ENCODE measurements around the gene DUSP2.
"Not testable (repeated sequence)": the region's sequence is repeated elsewhere in the genome, so short reads cannot be mapped to it uniquely, and the experiment has no call there.

The DUSP2 gene

DNA sequence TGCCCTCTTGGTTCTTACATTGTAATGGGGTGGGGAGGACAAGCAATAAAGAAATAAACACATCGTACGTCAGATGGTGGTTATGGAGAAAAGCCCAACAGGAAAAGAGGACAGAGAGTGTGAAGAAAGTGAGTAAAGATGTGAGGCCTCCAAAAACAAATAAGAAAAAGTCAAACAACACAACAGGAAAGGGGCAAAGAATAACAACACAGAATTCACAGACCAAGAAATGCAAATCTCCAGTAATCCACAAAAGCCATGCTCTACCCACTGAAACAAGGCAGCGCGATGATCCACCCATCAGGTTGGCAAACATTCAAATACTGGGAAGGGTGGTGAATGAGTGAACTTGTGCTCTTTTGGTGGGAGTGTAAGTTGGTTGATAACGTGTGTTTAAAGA lies 16.7 kb upstream of the DUSP2 start:
- no peak for DNase-seq

DNA sequence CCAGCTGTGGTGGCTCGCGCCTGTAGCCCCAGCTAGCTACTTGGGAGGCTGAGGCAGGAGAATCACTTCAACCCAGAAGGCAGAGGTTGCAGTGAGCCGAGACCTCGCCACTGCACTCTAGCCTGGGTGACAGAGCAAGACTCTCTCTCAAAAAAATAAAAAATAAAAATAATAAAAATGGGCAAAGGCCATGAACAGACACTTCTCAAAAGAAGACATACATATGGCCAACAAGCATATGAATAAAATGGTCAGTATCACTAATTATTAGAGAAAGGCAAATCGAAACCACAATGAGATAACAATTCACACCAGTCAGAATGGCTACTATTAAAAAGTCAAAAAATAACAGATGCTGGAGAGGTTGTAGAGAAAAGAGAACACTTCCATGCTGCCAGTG lies 15.1 kb upstream of the DUSP2 start:
- not testable (repeated sequence) for DNase-seq

DNA sequence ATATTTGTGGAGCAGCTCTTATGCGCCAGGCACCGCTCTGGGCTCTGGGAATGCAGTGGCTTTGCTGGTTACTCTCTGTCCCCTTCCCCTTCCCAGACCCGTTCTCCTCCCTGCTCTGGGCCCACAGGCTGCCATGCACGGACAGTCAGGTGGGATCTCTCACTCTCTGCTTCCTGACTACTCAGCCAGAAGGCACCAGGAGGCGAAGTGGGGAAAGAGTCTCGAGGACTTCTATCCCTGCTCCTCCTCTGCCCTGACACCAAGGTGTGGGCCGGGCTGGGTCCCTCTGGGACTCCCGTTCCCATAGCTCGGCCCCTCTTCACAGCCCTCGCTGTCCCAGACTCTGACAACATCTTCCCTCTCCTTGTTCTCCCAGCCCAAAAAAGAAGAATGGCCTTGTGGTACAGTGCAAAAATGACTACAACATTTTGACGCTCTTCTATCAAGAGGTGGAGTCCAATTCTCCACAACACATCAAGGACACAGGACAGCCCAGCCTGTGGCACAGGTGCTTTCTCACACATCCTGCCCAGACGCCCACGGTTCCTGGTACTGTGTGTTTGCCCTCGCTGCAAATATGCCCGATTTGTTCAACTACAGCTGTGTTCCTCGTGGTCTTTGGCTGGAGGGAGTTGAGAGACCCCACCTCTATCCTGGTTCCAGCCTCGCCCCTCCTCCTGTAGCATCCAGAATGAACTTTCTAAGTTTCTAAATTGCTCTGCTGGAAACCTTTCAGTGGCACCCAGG lies 14.0 kb upstream of the DUSP2 start:
- no peak for DNase-seq

DNA sequence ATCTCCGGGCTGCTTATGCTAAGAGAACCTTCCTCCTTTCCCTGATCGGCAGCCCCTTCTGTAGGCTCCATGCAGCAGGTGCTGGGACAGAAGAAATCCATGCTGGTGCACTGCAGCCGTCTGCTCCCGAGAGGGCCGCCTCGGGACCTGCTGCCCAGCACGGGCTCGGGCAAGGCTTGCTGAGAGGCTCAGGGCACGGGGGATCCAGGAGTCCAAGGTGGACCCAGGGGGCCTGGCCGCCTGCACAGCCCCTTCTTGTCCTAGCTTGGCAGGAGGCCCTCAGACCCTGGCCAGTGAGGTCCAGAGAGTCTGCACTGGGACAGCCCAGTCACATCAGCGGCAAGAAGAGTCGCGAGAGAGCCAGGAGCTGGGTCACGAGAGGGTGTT lies 13.3 kb upstream of the DUSP2 start:
- DNase-seq = no peak

DNA sequence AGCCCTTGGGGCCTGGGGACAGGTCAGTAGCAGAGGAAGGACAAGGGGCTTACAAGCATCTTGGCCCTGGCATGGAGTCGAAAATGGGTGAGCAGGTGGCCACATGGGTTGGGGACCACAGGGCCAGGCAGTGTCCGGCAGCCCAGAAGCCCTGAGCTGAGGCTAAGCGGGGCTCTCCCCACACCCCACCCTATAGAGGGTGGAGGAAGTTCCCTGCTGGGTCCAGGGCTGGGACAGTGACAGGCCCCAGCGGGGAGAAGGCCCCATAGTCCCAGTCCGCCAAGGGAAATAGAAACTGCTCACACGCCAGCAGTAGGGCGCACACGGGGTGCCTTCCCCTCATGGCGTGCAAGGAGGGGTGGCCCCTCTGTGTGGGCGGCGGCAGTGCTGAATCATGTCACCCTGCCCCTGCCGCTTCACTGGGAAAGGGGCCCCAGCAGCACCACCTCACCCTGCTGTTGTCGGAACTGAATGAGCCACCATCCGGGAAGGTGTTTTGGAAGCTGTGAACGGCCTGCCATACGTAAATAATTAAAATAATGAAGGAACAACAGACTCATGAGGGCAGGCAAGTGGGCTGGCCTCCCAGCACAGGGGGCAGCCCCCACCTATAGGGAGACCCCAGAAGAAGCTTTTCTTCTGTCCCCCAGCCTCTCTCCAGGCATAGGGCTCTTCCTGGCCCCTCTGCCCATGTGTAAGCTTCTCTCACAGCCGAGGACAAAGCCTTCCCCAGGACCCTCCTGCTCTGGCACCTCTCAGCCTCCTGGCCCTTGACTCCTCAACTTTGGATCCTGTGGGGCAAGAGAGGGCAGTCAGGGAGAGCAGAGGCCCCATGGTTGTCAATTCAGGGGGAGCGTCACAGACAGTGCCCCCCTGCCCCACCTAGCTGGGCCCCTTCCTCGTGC lies 12.7 kb upstream of the DUSP2 start:
- no peak for DNase-seq

DNA sequence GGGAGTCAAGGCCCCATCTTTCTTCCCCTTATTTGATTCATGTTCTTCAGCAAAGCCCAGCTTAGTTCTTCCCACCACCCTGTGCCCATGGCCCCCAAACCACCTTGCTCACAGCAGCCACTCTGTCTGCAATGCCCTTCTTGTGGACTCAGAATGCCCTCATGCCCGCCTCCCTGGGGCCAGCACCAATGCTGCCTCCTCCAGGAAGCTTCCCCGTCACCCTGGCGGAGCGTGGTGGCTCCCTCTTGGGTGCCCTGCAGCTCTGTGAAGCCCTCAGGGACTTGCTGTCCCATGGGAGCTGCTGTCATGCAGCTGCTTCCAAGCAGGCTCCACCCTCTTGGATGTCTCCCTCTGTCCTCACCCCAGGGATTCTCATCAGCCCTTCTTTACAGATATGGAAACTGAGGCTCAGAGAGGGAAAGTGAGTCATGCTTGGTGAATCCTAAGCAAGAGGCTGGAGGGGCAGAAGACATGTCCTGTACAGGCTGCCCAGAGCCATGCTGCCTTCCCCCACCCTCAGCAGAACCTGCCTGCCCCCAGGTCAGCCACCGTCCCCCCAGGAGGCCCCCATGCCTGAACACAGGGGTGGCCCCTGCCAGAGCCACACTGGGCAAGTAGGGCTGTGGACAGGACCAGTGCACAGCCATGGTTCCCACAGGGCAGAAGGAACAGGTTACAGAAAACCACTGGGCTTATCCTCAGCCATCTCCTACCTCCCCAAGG lies 11.8 kb upstream of the DUSP2 start:
- DNase-seq = no peak

DNA sequence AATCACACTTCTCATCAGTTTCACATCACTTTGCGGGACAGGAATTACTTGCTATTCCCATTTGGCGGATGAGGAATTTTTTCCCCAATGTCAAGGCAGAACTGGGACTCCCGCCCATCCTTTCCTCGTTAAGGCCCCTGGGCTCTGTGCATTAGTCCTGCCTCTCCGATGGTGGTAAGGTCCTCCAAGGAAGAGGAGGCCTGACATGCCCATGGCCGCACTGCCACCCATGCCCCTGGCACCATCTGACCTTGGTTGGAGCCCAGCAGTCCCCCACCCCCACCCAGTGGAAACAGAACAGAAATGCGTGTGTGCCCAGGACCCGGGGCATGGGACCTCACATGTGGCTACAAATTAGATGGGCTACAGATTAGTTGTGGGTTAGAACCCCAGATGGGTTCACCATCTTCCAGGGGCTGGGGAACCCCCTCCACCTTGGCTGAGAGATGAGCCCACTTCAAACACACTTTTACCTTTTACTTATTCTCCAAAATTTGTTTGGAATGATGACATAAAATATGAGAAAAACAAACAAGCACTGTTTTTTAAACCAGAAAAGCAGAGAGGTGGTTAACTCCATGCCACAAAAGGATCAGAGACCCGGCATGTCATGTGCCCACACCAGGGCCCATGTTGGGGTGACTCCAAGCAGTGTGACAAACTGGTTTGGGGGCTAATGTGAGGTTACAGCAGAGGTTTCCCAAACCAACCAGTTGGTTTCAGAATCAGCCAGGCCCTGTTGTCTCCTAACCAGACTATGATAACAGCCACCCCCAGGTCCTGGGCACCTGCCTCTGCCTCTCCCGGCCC lies 11.0 kb upstream of the DUSP2 start:
- DNase-seq = no peak

DNA sequence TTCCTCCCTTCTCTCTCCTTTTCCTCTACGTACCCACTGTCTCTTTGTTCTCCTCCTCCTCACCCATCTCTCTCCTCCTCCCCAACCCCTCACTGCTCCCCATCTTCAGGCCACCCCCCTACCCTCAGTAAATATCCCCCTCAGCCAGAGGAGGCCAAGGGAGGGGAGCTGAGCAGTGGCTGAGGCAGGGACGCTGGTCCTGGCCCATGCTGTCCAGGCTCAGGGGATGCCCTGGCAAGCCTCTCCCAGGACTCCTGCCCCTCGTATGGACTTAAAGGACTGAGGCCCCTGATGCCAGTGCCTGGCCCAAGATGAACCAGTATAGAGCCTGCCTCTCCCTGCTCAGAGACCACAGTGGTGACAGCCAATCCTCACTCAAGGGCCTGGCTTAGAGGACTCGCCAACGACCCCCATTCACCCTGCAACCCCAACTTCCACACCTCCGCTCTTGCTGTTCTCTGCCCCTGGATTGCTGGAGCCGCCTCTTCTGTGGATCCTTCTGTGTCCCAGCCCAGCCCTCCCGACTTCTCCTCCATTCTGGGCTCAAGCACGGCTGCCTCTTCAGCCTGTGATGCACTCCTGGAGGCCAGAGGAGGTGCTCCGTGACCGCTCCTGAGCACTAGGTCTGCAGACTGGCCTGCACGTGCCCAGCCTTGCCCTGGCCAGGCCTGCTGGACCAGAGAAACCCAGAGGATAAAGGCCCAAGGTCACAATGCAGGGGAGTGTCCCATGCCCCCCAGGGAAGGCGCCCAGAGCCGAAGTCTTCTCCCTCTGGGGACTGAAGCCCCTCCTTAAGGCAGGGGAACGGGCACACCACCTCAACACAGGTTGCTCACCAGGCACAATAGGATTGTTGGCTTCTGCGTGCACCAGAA lies 9.5 kb upstream of the DUSP2 start:
- no peak for DNase-seq

DNA sequence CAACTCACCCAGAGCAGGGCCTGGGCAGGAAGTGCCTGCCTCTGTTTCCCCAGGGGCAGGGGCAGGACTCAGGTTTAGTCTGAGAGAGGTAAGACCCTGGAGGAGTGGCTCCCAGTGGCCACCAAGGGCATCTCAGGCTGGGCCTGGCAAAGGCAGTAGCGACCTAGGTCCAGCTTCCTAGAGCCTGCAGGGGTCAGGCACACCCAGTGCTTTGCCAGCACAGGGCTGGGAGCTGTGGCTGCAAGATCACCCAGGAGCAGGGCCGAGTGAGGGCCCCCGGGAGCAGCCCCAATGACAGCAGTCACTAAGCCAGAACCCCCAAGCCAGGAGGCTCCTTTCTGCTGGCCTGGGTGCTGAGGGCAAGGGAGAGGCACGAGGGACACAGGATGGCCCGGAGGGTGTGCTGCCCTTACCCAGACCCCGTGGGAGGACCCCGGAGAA lies 8.8 kb upstream of the DUSP2 start:
- DNase-seq = no peak

DNA sequence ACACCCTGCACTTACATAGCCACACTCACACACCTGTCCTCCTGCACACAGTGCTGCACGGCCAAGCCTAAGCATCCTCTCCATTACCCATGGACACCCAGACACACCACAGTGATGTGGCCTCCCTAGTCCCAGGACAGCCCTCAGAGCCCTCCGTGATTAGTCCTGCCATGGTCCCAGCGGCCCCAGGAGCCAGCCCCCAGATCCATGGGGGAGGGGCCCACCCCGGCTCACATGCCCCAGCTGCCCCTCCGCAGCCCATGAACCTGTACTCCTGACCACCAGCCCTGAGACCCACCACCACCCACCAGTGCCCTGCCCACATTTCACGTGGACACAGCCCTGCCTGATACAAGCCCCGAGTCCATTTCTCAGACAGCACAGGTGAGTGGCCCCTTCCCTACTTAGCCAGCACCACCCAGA lies 8.1 kb upstream of the DUSP2 start:
- no peak for DNase-seq

DNA sequence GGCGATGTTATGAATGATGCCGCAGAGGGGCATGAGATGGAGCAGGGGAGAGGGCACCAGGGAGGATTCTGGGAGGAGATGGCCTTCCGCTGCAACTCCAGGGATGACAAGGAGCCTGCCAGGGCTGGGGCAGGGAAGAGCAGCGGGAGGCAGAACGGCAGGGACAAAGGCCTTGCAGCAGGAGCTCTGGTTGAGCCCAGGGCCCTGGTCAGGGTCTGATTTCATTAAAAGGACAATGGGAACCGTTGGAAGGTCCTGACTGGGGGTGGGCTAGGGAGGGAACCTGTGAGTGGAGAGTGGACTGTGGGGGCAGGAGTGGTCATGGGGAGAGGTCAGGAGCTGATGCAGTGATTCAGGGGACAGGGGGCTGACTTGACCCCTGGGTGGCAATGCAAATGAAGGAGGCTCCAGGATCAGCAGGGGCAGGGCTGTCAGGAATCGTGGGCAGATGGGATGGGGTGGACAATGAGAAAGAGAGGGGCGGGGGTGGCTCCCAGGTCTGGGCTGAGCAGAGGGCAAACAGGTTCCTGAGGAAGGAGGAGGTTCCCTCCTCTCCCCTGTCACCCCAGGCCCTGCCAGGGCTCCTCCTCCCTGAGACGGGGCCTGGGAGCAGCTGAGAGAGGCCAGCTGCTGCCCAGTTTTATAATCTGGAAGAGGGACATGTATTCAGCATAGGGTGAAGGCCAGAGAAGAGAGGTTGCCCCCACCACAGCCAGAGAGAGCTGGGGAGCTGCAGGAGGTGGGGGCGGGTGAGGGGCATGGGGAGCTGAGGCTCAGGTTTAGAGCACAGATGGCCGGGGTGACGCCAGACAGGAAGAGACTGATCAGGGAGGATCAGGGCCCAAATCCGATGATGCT lies 7.3 kb upstream of the DUSP2 start:
- DNase-seq = no peak

DNA sequence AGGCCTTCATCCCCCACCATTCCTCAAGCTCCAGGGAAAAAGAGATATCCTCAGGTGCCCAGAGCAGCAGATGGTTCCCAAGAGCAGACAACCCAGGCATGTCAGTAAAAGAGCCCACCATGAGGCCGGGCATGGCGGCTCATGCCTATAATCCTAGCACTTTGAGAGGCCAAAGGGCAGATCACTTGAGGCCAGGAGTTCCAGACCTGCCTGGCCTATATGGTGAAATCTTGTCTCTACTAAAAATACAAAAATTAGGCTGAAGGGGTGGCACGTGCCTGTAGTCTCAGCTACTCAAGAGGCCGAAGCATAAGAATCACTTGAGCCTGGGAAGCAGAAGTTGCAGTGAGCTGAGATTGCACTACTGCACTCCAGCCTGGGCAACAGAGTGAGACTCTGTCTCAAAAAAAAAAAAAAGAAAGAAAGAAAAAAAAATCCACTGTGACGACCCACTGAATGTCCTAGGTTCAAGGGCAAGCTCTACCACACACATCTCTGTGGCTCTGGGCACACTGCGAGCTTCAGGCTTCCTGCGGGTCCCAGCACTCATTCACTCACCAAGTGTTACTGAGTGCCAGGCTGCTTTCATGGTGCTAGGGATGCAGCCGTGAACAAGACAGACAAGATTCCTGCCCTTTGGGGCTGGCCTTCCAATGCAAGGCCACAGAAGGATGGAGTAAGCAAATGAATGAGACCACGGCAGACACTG lies 6.5 kb upstream of the DUSP2 start:
- DNase-seq = no peak

DNA sequence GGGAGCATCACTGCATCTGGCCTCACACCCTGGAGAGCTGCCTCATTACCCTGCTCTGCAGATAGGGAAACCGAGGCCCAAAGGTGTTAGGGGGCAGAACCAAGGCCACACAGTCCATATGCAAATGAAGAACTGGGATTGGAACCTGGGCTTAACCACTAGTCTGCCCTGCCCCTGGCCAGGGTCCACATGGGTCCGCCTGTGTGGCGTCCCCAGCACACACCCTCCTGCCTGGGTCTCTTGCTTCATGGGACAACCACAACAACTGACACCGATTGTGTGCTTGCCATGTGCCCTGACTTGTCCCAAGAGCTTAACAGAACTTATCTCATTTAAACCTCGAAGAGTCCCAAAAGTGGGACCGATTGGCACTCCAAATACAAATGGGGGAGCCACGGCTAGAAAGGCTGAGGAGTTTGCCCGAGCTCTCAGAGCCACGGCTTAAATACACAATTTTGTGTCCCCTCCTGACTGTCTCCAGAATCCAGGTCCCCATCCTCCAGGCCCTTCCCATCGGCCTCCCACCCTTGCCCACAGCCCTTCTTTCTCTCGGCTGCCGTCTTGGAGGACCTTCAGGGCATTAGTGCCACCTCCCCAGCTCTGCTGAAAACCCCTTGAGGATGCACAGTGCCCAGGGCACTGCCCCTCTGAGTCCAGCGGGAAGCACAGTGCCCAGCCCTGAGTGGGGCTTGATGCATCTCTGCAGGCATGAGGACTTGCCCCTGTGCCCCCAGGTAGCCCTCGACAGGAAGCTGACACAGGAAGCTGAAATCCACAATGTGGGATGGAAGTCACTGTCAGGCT lies 5.8 kb upstream of the DUSP2 start:
- no peak for DNase-seq

DNA sequence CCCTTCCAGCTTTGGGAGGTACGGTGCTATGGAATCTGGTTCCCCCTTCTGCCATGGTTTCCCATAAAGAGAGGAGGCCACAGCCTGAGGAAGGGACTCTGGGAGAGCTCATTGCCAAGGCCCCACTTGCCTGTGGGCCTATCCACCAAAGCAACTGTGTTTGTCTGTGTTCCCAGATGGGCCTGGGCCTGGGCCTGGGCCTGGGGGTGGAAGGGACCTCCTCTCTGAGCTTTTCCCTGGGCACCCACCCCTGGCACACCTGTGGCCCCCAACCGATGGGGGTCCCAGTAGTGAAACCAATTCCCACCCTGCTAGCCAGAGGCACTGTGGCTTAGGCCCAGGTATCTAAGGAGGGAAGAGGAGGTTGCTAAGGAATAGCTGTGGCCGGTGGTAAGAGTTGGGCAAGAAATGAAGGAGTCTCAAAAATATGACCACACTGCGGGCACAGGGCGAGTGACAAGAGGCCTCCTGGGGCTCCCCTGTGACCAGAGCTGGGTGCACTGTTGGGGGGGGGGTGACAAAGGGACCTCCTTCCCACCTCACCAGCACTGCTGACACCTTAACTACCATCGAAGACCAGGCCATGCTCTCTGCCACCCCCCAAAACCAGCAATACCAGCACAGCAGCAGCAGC lies 4.9 kb upstream of the DUSP2 start:
- DNase-seq = no peak

DNA sequence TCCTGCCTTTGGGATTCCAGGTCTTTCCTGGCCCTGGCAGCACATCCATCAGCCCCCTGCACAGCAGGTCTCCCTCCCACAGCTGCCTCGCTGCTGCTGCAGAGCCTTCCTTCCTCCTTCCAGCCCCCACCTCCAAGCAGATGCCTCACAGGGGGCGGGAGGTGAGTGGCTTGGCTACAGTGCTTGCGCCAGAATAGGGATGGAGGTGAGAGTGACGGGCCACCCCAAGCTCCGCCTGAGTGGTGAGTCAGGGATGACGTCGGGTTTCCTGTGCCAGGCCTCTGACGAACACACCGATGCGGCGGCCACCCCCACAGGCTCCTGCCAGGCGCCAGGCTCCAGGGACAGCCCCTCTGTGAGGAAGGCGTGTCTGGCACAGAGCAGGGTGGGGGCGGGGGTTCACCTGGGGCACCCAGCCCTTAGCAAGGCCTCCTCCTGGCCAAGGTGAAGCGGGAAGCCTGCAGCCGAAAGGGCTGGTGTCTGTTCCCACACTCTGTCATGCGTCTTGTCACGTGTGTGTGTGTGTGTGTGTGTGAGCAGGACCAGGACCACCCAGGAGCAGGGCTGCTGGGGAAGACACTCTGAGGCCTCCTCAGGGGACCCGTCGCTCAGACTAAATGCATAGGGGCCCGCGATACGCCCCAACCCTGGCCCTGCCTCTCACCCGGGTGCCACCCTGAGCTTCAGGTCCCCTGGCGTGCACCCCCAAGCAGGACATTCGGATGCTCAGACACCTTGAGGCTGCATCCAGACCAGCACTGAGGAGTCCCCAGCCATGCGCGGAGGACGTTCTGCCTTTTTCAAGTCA lies 3.4 kb upstream of the DUSP2 start:
- DNase-seq = peak; percentile 53 to 76

DNA sequence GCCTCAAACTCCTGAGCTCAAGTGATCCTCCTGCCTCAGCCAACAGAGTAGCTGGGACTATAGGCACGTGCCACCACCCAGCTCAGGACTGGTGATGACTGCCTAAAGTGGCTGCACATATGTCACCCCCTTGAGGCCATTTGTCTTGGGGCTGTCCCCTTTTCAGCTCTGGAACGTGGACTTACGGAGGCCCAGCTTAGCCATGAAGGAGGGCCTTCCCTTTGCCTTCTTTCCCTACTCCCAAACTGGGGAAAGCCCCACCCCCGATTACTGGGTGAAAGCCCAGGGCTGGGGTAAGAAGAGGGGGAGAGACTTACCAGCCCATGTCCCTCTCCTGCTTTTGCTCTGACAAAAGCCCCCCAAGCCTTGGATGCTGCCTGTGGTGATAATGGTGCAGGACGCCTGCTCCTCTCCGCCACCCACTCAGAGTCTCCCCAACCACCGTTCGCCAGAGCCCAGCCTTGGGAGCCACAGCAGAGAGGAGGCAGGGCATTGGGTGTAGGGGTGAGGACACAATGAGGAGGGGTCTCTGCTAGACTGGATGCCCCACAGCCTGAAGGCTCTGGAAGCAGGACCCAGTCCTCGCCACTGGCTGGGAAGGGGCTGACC lies 2.5 kb upstream of the DUSP2 start:
- no peak for DNase-seq
